SK-MEL-5 (cell line): ENCODE results near the gene BAHD1. TPM values are rescaled to one million over a fixed set of nuclear protein-coding genes. Genes with fewer than 3 reads are reported as not detected.
A peak's percentile ranks its signal among the peaks of the same experiment; 100 is the strongest.

Source experiments
- DNase-seq: peaks from one replicate; pipeline ENCODE4 v3.0.0-alpha.2; 2016; ENCODE audit warnings: low read depth, low spot score
- in situ Hi-C: cut with HindIII; loops from 2 replicates; pipeline ENCODE4 v1.10.0; 2016; ENCODE audit warnings: low sequenced_read_pairs, high pct_unique_total_duplicates, low pct_unique_long_range_greater_than_20kb
- total RNA-seq: library from RNA; depleted of rRNA; stranded (reverse); fragments of >200 nt; shearing (Covaris generic); gene quantifications from 2 replicates; pipeline ENCODE4 v1.2.3, GENCODE V29; 2014

BAHD1 gene
- total RNA-seq, 1 experiment from 2014 or later = 9.1 TPM

DNA sequence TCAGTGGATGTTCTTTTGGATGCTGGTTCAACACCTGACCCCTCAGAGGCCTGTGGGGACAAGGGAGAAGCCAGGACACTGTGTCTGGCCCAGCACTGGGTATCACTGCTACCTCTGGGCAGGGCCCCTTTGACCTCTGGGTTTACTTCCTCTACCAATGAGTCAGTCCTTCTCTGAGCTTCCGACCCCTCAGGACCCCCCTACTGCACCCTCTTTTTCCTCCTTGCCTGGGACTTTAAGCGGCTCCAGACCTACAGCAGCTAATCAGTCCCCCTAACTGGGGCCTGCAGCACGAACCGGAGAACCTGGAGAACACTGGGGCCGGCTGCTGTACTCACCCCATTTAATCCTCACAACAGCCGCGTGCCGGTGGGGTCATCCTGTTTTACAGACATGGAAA is 33.8 kb downstream of the BAHD1 start:
- in situ Hi-C loops = no loop called here
- DNase-seq = no peak

DNA sequence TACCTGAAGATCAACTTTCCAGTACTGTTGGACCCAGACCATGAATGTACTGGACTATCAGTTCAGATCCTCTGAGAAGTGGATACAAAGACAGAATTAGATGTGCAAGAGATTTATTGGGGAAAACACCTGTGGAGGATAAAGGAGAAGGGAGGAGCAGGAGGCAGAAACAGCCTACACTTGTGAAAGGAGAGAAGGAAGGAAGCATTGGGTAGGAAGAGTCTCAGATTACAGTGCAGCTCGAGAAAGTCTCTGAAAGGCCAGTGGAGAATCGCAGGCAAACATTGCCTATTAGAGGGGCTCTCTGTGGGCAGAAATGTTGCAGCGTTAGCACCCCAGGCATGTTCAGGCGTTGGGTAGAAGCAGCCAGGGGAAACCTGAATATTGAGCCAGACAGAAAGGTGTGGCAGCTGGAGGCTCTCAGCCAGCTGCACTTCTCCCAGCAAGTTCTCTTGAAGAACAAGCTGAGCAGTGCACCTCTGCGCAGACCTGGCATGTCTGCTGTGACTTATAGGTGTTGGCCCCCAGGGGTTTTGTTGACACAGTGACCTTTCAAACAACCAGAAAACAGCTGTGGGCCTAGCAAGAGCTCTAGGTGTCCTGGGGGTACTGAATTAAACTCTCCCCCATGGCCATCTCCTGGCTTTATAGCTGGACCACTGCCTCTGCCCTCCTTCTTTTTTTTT is 37.0 kb downstream of the BAHD1 start:
- no peak for DNase-seq
- in situ Hi-C loops = no loop called here

DNA sequence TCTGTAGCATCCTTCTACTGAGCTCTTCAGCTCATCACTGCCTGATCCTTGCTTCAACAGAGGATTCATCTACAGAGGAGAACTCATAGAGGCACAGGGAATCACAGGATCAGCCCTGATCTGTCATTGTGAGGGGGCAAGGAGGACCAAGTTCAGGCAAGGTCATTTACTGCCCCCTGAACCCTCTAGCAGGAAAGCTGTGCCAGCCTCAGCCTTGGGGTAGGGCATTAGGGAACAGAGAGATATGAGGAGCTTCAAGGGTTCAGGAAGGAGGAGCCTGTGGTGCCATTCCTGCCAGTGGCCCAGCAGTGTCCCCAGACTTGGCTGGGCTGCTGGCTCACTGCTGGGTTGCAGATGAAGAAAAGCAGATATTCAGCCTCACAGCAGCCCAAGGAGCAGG is 38.3 kb downstream of the BAHD1 start:
- peak; percentile 13 for DNase-seq
- in situ Hi-C loops = no loop called here

DNA sequence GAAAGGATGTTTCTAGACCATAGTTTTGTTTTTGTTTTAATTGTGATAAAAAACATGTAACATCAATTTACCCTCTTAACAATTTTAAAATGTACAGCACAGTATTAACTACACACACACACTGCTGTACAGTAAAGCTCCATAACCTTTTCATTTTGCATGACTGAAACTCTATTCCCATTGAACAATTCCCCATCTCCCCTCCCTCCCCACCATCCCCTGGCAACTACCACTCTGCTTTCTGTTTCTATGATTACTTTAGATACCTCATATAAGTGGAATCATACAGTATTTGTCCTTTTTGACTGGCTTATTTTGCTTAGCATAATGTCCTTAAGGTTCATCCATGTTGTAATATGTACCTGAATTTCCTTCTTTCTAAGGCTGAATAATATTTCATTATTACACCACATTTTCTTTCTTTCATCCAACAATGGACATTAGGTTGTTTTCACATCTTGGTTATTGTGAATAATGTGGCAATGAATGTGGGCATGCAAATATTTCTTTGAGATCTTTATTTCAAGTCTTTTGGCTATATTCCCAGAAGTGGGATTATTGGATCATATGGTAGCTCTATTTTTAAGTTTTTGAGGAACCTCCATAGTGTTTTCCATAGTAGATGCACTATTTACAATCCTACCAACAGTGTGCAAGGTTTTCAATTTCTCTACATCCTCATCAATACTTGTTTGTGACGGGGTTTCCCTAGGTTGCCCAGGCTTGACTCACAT is 40.8 kb downstream of the BAHD1 start:
- peak; percentile 74 for DNase-seq
- in situ Hi-C loops = no loop called here

DNA sequence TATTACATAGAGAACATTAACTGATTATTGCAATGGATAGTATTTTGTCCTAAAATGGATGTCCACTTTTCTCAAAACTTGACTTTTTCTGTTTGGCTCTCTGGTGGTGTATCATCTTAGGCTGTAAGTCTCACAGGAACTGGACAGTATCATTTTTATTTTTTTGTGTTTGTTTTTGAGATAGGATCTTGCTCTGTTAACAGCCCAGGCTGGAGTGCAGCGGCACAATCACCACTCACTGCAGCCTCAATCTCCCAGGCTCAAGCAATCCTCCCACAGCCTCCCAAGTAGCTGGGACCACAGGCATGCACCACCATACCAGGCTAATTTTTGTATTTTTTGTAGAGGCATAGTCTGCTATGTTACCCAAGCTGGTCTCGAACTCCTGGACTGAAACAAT is 43.2 kb downstream of the BAHD1 start:
- in situ Hi-C loops = no loop called here
- DNase-seq = no peak

DNA sequence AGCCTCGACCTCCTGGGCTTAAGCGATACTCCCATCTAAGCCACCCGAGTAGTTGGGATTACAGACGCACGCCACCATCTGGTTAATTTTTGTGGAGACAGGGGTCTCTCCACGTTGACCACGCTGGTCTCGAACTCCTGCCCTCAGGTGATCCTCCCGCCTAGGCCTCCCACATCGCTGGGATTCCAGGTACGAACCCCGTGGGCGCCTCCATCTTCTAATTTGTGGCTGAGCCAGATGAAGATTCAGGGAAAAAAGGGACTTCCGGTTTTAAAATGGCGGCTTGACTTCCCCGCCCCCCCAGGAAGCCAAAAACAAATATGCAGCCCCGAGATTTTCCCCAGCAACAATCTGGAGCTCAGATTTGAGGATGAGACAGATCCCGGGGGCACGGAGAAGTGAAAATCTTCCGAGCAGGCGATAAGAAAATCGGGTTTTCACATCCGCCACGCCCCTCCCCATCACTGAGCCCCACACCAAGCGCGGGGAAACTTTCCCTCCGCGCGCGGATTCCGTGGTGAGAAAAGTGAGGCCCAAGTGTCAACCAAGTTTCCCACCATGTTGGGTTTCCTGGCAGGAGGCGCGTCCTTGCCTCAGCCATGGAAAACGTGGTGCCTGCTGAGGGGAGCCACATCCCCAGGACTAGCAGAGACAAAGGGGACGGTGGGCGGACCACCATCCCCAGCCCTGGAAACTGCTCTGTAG is 45.5 kb downstream of the BAHD1 start:
- no peak for DNase-seq
- in situ Hi-C loops = no loop called here

DNA sequence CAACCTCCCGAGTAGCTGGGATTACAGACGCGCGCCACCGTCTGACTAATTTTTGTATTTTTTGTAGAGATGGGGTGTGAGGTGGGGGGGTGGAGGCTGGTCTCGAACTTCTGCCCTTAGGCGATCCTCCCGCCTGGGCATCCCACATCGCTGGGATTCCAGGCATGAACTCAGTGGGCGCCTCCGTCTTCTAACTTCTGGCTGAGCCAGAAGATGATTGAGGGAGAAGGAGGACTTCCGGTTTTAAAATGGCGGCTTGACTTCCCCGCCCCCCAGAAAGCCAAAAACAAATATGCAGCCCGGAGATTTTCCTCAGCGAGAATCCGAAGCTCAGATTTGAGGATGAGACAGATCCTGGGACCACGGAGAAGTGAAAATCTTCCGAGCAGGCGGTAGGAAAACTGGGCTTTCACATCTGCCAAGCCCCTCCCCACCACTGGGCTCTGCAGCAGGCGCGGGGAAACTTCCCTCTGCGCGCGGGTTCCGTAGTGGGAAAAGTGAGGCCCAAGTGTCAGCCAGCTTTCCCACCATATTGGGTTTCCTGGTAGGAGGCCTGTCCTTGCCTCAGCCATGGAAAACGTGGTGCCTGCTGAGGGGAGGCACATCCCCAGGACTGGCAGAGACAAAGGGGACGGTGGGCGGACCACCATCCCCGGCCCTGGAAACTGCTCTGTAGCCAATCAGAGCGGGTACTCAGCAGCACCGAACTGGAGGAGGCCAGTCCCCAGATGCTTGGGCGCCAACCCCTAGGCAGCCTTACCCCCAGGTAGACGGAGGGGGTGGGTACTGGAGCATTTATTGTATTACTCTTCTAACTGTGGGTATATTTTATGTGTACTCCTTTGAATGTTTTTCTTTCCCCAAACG is 47.3 kb downstream of the BAHD1 start:
- no peak for DNase-seq
- in situ Hi-C loops = no loop called here

DNA sequence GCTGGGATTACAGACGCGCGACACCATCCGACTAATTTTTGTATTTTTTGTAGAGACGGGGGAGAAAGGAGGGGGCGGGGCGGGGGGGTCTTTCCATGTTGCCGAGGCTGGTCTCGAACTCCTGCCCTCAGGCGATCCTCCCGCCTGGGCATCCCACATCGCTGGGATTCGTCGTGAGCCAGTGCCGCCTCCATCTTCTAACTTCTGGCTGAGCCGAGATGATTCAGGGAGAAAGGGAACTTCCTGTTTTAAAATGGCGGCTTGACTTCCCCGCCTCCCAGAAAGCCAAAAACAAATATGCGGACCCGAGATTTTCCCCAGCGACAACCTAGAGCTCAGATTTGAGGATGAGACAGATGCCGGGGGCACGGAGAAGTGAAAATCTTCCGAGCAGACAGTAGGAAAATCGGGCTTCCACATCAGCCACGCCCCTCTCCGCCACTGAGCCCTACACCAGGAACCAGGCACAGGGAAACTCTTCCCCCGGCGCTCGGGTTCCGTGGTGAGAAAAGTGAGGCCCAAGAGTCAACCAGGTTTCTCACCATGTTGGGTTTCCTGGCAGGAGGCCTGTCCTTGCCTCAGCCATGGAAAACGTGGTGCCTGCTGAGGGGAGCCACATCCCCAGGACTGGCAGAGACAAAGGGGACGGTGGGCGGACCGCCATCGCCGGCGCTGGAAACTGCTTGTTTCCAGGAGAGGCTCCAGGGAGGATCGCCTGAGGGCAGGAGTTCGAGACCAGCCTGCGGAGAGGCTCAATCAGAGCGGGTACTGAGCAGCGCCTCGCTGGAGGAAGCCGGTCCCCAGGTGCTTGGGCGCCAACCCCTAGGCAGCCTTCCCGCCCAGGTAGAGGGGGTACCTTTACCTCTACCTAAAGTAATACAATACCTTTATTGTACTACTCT is 48.8 kb downstream of the BAHD1 start:
- DNase-seq = no peak
- in situ Hi-C loops = no loop called here

DNA sequence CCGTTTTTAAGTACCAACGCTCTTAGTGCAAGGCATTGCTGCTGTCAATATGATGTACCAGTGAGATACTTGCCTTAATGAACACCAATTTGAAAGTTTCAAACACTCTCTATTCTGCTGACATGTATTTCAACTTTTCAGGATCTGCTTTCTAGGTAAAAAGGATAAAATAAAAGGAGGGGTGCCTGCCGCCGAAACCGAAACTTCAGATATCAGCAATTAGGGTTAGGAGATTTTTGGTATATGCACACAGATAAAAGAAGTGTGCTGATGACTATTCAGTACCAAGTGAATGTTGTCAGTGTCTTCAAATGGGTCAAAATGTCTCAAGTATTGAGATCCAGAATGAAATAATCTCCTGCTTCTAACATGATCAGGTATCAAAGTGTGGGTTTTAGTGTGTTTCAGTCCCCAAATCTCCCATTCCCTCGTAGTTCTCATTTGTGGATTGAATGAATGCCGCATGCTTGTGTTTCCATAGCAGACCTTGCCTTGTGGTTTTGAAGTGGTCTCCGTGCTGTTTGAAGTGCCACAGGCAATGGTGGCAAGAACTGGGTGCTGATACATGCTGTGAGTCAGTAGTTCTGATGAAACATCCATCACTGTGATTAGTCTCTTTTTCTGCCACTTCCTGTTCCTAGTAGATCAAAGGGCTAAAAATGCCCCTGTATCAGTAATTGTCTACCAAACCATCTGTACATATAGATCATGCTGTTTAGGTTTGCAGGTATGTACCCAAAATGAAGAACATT is 52.5 kb downstream of the BAHD1 start:
- DNase-seq = no peak
- in situ Hi-C loops = no loop called here

DNA sequence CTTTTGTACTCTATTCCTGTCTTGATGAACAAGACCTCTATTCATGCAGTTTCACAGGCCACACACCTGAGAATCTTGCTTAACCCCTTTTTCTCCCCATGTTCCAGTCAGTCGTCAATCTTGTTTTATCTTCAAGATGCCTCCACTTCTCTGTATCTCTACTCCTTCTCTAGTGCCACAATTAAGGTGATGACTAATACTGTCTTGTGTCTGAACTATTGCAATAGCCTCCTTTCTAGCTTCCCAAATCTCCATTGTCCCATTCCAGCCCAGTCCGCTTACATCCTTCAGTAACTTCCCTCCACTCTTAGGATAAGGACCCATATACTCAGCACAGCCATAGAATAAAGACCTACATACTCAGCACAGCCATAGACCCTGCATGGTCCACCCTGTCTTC is 54.8 kb downstream of the BAHD1 start:
- no peak for DNase-seq
- in situ Hi-C loops = no loop called here

DNA sequence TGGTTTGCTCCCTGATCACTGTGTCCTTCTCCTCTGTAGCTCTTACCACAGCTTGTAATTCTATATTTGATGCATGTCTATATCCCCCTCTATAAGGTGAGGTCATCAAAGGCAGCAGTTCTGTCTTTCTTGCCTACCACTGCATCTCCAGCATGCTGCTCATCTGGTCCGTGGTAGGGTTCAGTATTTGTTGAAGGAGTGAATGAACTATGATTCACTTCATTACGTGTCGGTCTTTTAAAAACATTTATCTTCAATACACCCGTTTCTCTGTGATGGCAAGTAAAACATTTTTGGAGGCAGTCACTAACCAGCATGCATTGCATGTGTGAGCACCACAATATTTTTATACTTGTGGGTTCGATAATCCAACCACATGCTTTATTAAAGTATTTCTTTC is 57.7 kb downstream of the BAHD1 start:
- no peak for DNase-seq
- in situ Hi-C loops = no loop called here

DNA sequence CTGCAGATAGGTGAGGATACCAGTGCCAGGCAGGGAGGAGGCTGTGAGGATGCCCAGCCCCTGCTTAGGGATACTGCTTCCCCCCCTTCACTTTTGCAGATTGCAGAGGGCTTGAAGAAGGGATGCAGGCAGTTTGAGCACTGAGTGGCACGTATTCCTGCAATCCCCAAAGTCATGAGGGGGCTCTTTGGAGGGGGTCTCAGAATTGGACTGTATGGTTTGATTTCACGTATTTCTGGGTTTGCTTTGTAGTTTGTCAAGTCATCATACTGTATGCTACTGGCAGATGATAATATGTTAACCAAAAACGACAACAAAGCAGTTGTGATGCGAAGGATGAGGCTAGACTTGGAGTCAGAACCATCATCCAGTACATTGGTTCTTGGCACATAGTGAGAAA is 58.1 kb downstream of the BAHD1 start:
- in situ Hi-C loops = no loop called here
- DNase-seq = no peak

DNA sequence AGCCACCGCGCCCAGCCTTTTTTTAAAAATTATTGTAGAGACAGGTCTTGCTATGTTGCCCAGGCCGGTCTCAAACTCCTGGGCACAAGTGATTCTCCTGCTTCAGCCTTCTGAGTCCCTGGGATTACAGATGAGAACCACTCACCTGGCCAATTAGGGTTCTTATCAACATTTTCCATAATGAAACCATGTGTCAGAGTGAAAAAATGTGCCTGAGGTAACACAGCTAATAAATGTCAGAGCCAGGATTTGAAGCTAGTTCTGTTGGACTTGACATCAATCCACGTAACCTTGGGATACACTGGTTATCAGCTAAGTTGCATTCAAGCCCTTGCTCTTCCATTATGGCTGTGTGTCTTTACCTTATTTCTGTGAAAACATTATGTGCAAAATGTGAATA is 59.2 kb downstream of the BAHD1 start:
- no peak for DNase-seq
- in situ Hi-C loops = no loop called here

DNA sequence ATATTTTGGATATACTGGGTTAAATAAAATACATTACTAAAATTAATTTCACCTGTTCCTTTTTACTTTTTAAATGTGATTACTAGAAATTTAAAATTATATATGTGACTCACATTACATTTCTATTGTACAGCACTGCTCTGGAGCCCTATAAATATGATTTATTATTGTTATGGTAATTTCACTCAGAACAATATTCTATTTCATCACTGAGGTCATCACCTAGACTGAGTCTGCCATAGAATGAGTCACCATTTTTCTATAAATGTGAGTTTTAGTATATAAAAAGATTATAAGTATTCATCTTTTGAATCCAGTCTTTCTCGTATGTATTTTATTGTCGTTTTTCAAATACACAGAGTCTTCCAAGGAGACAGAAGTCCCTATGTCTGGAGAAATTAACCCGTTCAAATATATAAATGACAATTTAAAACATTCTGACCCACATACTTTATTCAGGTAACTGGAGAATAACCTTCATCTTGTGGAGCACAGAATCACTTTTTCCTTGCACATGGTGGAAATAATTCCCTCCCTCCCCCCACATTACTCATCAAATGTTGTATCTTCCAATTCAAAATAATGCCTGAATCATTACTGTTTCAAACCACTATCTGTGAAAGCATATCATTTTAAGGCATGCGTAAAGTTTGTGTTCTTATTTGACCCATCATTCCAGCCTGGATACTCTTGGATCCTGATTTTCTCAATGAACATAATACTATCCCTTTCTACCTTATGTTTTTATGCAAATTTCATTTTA is 60.0 kb downstream of the BAHD1 start:
- DNase-seq = no peak

DNA sequence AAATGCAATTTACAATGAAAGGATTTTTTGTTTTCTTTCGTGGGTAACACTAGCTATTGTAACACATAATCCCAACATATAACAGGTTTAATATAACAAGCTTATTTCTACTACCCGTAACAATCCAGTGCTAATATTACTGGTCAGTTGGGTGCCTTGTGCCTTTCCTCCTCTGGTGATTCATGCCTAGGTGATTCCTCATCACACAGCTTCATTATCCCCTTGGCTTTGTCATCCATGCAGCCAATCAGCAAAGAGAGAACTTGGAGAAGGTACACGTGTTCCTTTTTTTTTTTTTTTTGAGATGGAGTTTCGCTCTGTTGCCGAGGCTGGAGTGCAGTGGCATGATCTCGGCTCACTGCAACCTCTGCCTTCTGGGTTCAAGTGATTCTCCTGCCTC is 60.7 kb downstream of the BAHD1 start:
- in situ Hi-C loops = no loop called here
- no peak for DNase-seq

More for the DNA sequence above, 60.0 kb downstream of the BAHD1 start:
- in situ Hi-C loops = no loop called here
